Stimulated activated CD4-positive, alpha-beta T cell treated with anti-CD3 and anti-CD28 coated beads, Interleukin-1b, Interleukin-23, amount 100 ng/mL, for 1 hour (primary cell): Measurements from ENCODE around the gene MYO5B.

Experiments used
- DNase-seq, 2 donors: peaks; one replicate each; pipeline ENCODE4 v3.0.0-alpha.2; 2020; ENCODE audit warnings: low read depth in 2 of 2

MYO5B gene

GRCh38 chr18:50071397-50071796 lies 123.5 kb downstream of the MYO5B start:
- DNase-seq = no peak

- DNase-seq = no peak
These were observed 125.5 kb downstream of the MYO5B start for GRCh38 chr18:50069422-50069821.

GRCh38 chr18:50065527-50065926 lies 129.4 kb downstream of the MYO5B start:
- no peak for DNase-seq

- no peak for DNase-seq
These were observed 129.9 kb downstream of the MYO5B start for GRCh38 chr18:50065039-50065438.

GRCh38 chr18:50061876-50062517 lies 132.9 kb downstream of the MYO5B start:
- DNase-seq = no peak

GRCh38 chr18:50060822-50061221 lies 134.1 kb downstream of the MYO5B start:
- DNase-seq = no peak

- DNase-seq = no peak
These were observed 136.2 kb downstream of the MYO5B start for GRCh38 chr18:50058731-50059130.

GRCh38 chr18:50057009-50057408 lies 137.9 kb downstream of the MYO5B start:
- DNase-seq = no peak

- no peak for DNase-seq
These were observed 138.8 kb downstream of the MYO5B start for GRCh38 chr18:50056185-50056584.

GRCh38 chr18:50055488-50055887 lies 139.5 kb downstream of the MYO5B start:
- no peak for DNase-seq

- DNase-seq = no peak
These were observed 141.8 kb downstream of the MYO5B start for GRCh38 chr18:50053111-50053510.

GRCh38 chr18:50051288-50051687 lies 143.7 kb downstream of the MYO5B start:
- DNase-seq = no peak

- DNase-seq = no peak
These were observed 149.8 kb downstream of the MYO5B start for GRCh38 chr18:50045126-50045525.

GRCh38 chr18:50044402-50044801 lies 150.5 kb downstream of the MYO5B start:
- no peak for DNase-seq

GRCh38 chr18:50042611-50043010 lies 152.3 kb downstream of the MYO5B start:
- no peak for DNase-seq

- DNase-seq = no peak
These were observed 155.2 kb downstream of the MYO5B start for GRCh38 chr18:50039746-50040145.

- DNase-seq = no peak
These were observed 156.5 kb downstream of the MYO5B start for GRCh38 chr18:50038448-50038847.

- DNase-seq = no peak
These were observed 160.9 kb downstream of the MYO5B start for GRCh38 chr18:50034029-50034428.

- no peak for DNase-seq
These were observed 161.9 kb downstream of the MYO5B start for GRCh38 chr18:50033004-50033403.

- DNase-seq = no peak
These were observed 164.8 kb downstream of the MYO5B start for GRCh38 chr18:50030146-50030545.

- DNase-seq = no peak
These were observed 167.0 kb downstream of the MYO5B start for GRCh38 chr18:50027996-50028395.

- no peak for DNase-seq
These were observed 170.5 kb downstream of the MYO5B start for GRCh38 chr18:50024466-50024865.

GRCh38 chr18:50022985-50023384 lies 172.0 kb downstream of the MYO5B start:
- DNase-seq = no peak

GRCh38 chr18:50014606-50015005 lies 180.3 kb downstream of the MYO5B start:
- DNase-seq = no peak
